ENCODE data around the gene PDE6G. TPM values are rescaled to one million over a fixed set of nuclear protein-coding genes. Genes with fewer than 3 reads are reported as not detected.

PDE6G gene
- total and polyA plus RNA-seq, 2 of the 8 experiments (the other 6 are each of a cell fraction or from before 2014, with no cell fraction given) = 5.8 to 12.9 TPM

DNA sequence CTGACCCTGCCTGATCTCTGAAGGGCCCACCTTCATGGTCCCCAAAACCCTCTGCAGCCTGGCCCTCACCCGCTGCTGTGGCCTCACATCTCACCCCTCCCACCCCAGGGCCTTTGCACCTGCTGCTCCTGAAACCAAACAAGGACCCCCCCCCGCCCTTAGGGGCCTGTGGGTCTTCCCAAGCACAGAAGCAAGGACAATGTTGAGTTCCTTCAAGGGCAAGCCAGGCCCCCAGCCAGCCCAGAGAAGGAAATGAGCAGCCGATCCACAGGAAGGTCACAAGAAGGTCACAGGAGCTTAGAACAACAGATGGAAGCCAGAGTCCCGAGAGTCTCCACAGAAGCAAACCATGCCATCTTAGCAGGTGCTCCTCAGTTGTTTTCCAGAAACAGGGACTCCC, 493 bp upstream of the PDE6G start:
- WGBS, 2 experiments (ENCODE audit: extremely low coverage in 1 of 2, insufficient coverage in 1 of 2, insufficient read length in 1 of 2, insufficient replicate concordance in 2 of 2, low coverage in 1 of 2, low lambda C conversion rate in 2 of 2, missing lambda C conversion rate in 1 of 2) = 88% methylated on average over 4 of the region's 4 CpGs; no CpG with 5 or more reads in 1 of the 2 experiments
- TF ChIP-seq KDM1A (IDR thresholded peaks at IDR 0.05; ENCODE audit: borderline replicate concordance, low read length) = peak; percentile 59; the same call in 1 of the 2 replicates
- TF ChIP-seq, protein P1, sequence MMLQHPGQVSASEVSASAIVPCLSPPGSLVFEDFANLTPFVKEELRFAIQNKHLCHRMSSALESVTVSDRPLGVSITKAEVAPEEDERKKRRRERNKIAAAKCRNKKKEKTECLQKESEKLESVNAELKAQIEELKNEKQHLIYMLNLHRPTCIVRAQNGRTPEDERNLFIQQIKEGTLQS (IDR thresholded peaks at IDR 0.05; ENCODE audit: insufficient read depth, low read depth, low read length) = no peak
- Histone ChIP-seq H4K20me1 (replicated peaks in 1 of 2; ENCODE audit: control insufficient read depth in 1 of 2, insufficient read depth in 2 of 2, low read length in 2 of 2) (no peaks in the 10 kb centered on the region), H3K4me1 (replicated peaks in 1 of 4; ENCODE audit: control insufficient read depth in 3 of 4, insufficient read depth in 4 of 4, low read length in 3 of 4) (peaks cover 0 to 10% (median 7%) of the 10 kb centered on the region in 4 experiments; a peak in 6 of 7 replicates), H4K5ac (ENCODE audit: insufficient read length, low read depth, low read length) (no peak overlapping the region), H3K36me3 (ENCODE audit: control insufficient read depth in 2 of 4, insufficient read depth in 4 of 4, low read length in 3 of 4) (no peaks in the 10 kb centered on the region), H3K79me1 (ENCODE audit: low read depth, low read length) (peaks cover 2% of the 10 kb centered on the region; the same call in 1 of the 2 replicates), H4K91ac (replicated peaks; ENCODE audit: insufficient read length, low read length) (no peak overlapping the region), H2AK5ac (ENCODE audit: low read depth, low read length) (no peak overlapping the region), H3K4me3 (ENCODE audit: extremely low read depth in 1 of 4, insufficient read depth in 2 of 4, low read depth in 3 of 4, low read length in 4 of 4) (no peak overlapping the region), H2AFZ (ENCODE audit: low read length) (no peak overlapping the region), H3K18ac (ENCODE audit: extremely low read depth, low read length) (no peak overlapping the region), H4K8ac (ENCODE audit: extremely low read depth, insufficient read depth, low read length) (peak overlapping the region; percentile 68; the same call in 1 of the 2 replicates), H3K79me2 (ENCODE audit: control insufficient read depth in 1 of 2, insufficient read depth in 2 of 2, low read length in 2 of 2) (no peaks in the 10 kb centered on the region), H2BK15ac (ENCODE audit: low read length) (no peak overlapping the region), H2BK20ac (ENCODE audit: low read length) (no peak overlapping the region), H3K9ac (replicated peaks in 1 of 4; ENCODE audit: extremely low read depth in 1 of 4, low read depth in 3 of 4, low read length in 3 of 4) (no peak overlapping the region), H2BK120ac (replicated peaks; ENCODE audit: low read depth, low read length) (no peak overlapping the region), H3K4ac (replicated peaks; ENCODE audit: insufficient read length, low read depth, low read length) (no peak overlapping the region), H3K23me2 (ENCODE audit: low read depth, low read length) (no peaks in the 10 kb centered on the region), H3K56ac (replicated peaks; ENCODE audit: insufficient read length, low read depth, low read length) (no peak overlapping the region), H3K4me2 (ENCODE audit: insufficient read depth in 1 of 2, low read depth in 2 of 2, low read length in 2 of 2) (no peak overlapping the region), H3K14ac (ENCODE audit: insufficient read length) (no peak overlapping the region), H3K23ac (ENCODE audit: insufficient read length) (no peak overlapping the region), H2BK5ac (ENCODE audit: low read depth, low read length) (no peak overlapping the region), H3K27me3 (replicated peaks in 1 of 4; ENCODE audit: control insufficient read depth in 3 of 4, extremely low read depth in 1 of 4, insufficient read depth in 3 of 4, low read length in 3 of 4) (no peaks in the 10 kb centered on the region), H2BK12ac (ENCODE audit: low read depth, low read length) (no peak overlapping the region), H3K9me3 (ENCODE audit: insufficient read depth in 2 of 2, low read depth in 1 of 2, low read length in 1 of 2) (no peaks in the 10 kb centered on the region), H3K27ac (ENCODE audit: low read depth, low read length) (no peak overlapping the region)
- DNase-seq (ENCODE audit: low read depth in 1 of 2, low spot score in 2 of 2) (no peak), FAIRE-seq (no peak)
- CTCF ChIA-PET (ENCODE audit: partially characterized antibody) = interaction anchor here (1.8 to 2.1 kb wide), 2 partner anchors 12 to 18 kb away, joined by 5 to 7 read pairs; no protein-coding TSS in a partner anchor
- POLR2A ChIA-PET (ENCODE audit: partially characterized antibody) = interaction anchor here (1.0 to 3.1 kb wide), 4 partner anchors 10 to 16 kb away, joined by 3 to 16 read pairs (median 3); partner anchors contain the start of genes CCDC137 and OXLD1

Data from H1 (cell line).